GM12891 (cell line): ENCODE data around the gene FLYWCH2.

Experiments used
- PAX5 ChIP-seq: IDR thresholded peaks from 2 replicates; pipeline ENCODE4 v1.6.1; 2011; ENCODE audit warnings: low read length, moderate library complexity, mild to moderate bottlenecking; ENCODE audit not compliant: insufficient read depth, severe bottlenecking
- POLR2A ChIP-seq: IDR thresholded peaks from 2 replicates; pipeline ENCODE4 v1.6.1; 2011; ENCODE audit warnings: low read depth, low read length, control low read depth
- POLR2AphosphoS5 ChIP-seq: IDR thresholded peaks from 2 replicates; pipeline ENCODE4 v1.6.1; 2011; ENCODE audit warnings: low read depth, low read length, control low read depth
- POU2F2 ChIP-seq: IDR thresholded peaks from 2 replicates; pipeline ENCODE4 v1.6.1; 2011; ENCODE audit warnings: low read depth, mild to moderate bottlenecking, control low read depth, low read length, moderate library complexity
- SPI1 ChIP-seq: IDR thresholded peaks from 2 replicates; pipeline ENCODE4 v1.6.1; 2011; ENCODE audit warnings: low read depth, low read length, control low read depth
- TAF1 ChIP-seq: IDR thresholded peaks from 2 replicates; pipeline ENCODE4 v1.6.1; 2011; ENCODE audit warnings: low read depth, low read length, control low read depth

GRCh38 chr16:2942045-2942444, 59.0 kb downstream of the FLYWCH2 start:
- TF ChIP-seq POLR2AphosphoS5 (no peak), POLR2A (no peak), SPI1 (no peak), TAF1 (no peak), POU2F2 (no peak), PAX5 (no peak)
